ENCODE data around the gene PLEKHA5. TPM values are rescaled to one million over a fixed set of nuclear protein-coding genes. Genes with fewer than 3 reads are reported as not detected.

The PLEKHA5 gene
- polyA plus RNA-seq, 3 donors = 0.35 to 0.79 (median 0.41) TPM

DNA sequence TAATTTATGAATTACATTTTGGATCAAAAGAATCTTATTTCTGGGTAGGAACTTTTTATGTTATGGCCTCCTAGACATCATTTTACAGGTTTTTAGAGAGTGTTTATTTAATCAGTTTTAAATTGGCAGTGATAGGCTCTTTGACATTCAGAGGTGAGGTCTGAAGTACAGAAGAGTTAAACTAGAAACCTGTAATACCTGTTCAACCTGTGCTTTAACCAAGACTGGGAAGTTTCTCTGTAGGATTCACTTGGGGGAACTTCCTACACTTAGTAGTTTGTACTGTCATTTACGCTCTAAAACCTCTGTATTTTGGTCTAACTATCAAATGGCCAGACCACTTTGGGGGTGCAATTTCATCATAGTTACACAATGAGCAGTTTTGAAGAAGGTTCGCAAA, 35.9 kb downstream of the PLEKHA5 start:
- H3K79me2 ChIP-seq (ENCODE audit: insufficient read depth, low read length) = no peaks in the 10 kb centered on the region
- no peak for DNase-seq
- H3K4me3 Mint-ChIP-seq = no peak overlapping the region
- H3K36me3 ChIP-seq (replicated peaks in 1 of 2; ENCODE audit: control insufficient read depth in 1 of 2, insufficient read depth in 2 of 2, low read length in 2 of 2) = no peaks in the 10 kb centered on the region
- no peaks in the 10 kb centered on the region for H4K20me1 ChIP-seq (ENCODE audit: insufficient read depth, low read length)
- no CpG with 5 or more reads among the region's 2 CpGs for WGBS (ENCODE audit: insufficient coverage)
- no peaks in the 10 kb centered on the region for H3K4me1 ChIP-seq (ENCODE audit: control insufficient read depth in 1 of 2, insufficient read depth in 2 of 2, low read length in 2 of 2)
- H3K27ac ChIP-seq (ENCODE audit: low read depth in 1 of 2, low read length in 2 of 2) = no peak overlapping the region
- no peaks in the 10 kb centered on the region for H3K36me3 Mint-ChIP-seq
- TF ChIP-seq, protein P1, sequence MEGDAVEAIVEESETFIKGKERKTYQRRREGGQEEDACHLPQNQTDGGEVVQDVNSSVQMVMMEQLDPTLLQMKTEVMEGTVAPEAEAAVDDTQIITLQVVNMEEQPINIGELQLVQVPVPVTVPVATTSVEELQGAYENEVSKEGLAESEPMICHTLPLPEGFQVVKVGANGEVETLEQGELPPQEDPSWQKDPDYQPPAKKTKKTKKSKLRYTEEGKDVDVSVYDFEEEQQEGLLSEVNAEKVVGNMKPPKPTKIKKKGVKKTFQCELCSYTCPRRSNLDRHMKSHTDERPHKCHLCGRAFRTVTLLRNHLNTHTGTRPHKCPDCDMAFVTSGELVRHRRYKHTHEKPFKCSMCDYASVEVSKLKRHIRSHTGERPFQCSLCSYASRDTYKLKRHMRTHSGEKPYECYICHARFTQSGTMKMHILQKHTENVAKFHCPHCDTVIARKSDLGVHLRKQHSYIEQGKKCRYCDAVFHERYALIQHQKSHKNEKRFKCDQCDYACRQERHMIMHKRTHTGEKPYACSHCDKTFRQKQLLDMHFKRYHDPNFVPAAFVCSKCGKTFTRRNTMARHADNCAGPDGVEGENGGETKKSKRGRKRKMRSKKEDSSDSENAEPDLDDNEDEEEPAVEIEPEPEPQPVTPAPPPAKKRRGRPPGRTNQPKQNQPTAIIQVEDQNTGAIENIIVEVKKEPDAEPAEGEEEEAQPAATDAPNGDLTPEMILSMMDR (IDR thresholded peaks at IDR 0.05) = no peak
- H3K4me3 ChIP-seq (replicated peaks in 1 of 3; ENCODE audit: low read depth in 2 of 3, low read length in 3 of 3) = no peak overlapping the region
- intact Hi-C loops (cut with micrococcal nuclease) = no loop called here
- no peak overlapping the region for H2AFZ ChIP-seq (ENCODE audit: insufficient read depth, low read depth, low read length, poor library complexity, severe bottlenecking)
- no peaks in the 10 kb centered on the region for H3K27me3 ChIP-seq (ENCODE audit: control insufficient read depth in 2 of 2, insufficient read depth in 2 of 2, low read length in 2 of 2)
- peaks cover 0 to 3% (median 0%) of the 10 kb centered on the region in 7 donors for H3K9me3 Mint-ChIP-seq
- H3K27me3 Mint-ChIP-seq (ENCODE audit: low read depth in 3 of 3) = no peaks in the 10 kb centered on the region
- no peak overlapping the region for H3K27ac Mint-ChIP-seq
- no peaks in the 10 kb centered on the region for H3K4me1 Mint-ChIP-seq
- H3K9me3 ChIP-seq (replicated peaks in 1 of 2; ENCODE audit: control insufficient read depth in 1 of 2, insufficient read depth in 1 of 2, low read length in 2 of 2) = no peaks in the 10 kb centered on the region
- H3K4me2 ChIP-seq (replicated peaks; ENCODE audit: extremely low read depth, low read length, poor library complexity, severe bottlenecking) = no peak overlapping the region
- no peak overlapping the region for H3K9ac ChIP-seq (ENCODE audit: insufficient read depth, low read length, poor library complexity, severe bottlenecking)

GRCh38 chr12:19166387-19166786, 36.9 kb downstream of the PLEKHA5 start:
- TF ChIP-seq, protein P1 (IDR thresholded peaks at IDR 0.05) = no peak
- 83% methylated on average over 2 of the region's 5 CpGs for WGBS (ENCODE audit: insufficient coverage)
- no peaks in the 10 kb centered on the region for H3K27me3 Mint-ChIP-seq (ENCODE audit: low read depth in 3 of 3)

More at GRCh38 chr12:19166387-19166786, 36.9 kb downstream of the PLEKHA5 start:
- Histone ChIP-seq H3K4me3 (replicated peaks in 1 of 3; ENCODE audit: low read depth in 2 of 3, low read length in 3 of 3) (no peak overlapping the region), H3K9me3 (replicated peaks in 1 of 2; ENCODE audit: control insufficient read depth in 1 of 2, insufficient read depth in 1 of 2, low read length in 2 of 2) (no peaks in the 10 kb centered on the region), H3K27me3 (ENCODE audit: control insufficient read depth in 2 of 2, insufficient read depth in 2 of 2, low read length in 2 of 2) (no peaks in the 10 kb centered on the region), H3K4me1 (ENCODE audit: control insufficient read depth in 1 of 2, insufficient read depth in 2 of 2, low read length in 2 of 2) (no peaks in the 10 kb centered on the region), H4K20me1 (ENCODE audit: insufficient read depth, low read length) (no peaks in the 10 kb centered on the region), H3K9ac (ENCODE audit: insufficient read depth, low read length, poor library complexity, severe bottlenecking) (no peak overlapping the region), H3K36me3 (replicated peaks in 1 of 2; ENCODE audit: control insufficient read depth in 1 of 2, insufficient read depth in 2 of 2, low read length in 2 of 2) (no peaks in the 10 kb centered on the region), H3K4me2 (replicated peaks; ENCODE audit: extremely low read depth, low read length, poor library complexity, severe bottlenecking) (no peak overlapping the region), H3K27ac (ENCODE audit: low read depth in 1 of 2, low read length in 2 of 2) (no peak overlapping the region), H2AFZ (ENCODE audit: insufficient read depth, low read depth, low read length, poor library complexity, severe bottlenecking) (no peak overlapping the region), H3K79me2 (ENCODE audit: insufficient read depth, low read length) (no peaks in the 10 kb centered on the region)
- DNase-seq = no peak
- Mint-ChIP-seq H3K4me3 (no peak overlapping the region), H3K4me1 (no peaks in the 10 kb centered on the region), H3K27ac (no peak overlapping the region), H3K36me3 (no peaks in the 10 kb centered on the region), H3K9me3 (peaks cover 0 to 3% (median 0%) of the 10 kb centered on the region in 7 donors)
- intact Hi-C loops (cut with micrococcal nuclease) = no loop called here
